A549 treated with ZK216348 at 1 μM for 4 hours (cell line): Measurements from ENCODE around the gene ABCF3. TPM values are rescaled to one million over a fixed set of nuclear protein-coding genes. Genes with fewer than 3 reads are reported as not detected.

ENCODE experiments used
- total RNA-seq: library from RNA; stranded (reverse); fragments of 200-300 nt; extraction: Qiagen RNA extraction; gene quantifications from 5 replicates; pipeline ENCODE4 v1.2.3, GENCODE V29; 2022; ENCODE audit warnings: low read depth

Gene ABCF3, protein sequence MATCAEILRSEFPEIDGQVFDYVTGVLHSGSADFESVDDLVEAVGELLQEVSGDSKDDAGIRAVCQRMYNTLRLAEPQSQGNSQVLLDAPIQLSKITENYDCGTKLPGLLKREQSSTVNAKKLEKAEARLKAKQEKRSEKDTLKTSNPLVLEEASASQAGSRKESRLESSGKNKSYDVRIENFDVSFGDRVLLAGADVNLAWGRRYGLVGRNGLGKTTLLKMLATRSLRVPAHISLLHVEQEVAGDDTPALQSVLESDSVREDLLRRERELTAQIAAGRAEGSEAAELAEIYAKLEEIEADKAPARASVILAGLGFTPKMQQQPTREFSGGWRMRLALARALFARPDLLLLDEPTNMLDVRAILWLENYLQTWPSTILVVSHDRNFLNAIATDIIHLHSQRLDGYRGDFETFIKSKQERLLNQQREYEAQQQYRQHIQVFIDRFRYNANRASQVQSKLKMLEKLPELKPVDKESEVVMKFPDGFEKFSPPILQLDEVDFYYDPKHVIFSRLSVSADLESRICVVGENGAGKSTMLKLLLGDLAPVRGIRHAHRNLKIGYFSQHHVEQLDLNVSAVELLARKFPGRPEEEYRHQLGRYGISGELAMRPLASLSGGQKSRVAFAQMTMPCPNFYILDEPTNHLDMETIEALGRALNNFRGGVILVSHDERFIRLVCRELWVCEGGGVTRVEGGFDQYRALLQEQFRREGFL
- total RNA-seq: 25.4 to 36.5 TPM (median 34.8 TPM) in 5 replicates

GRCh38 chr3:184186184-184186901 lies at the start of gene ABCF3:
TSS of gene ABCF3 (plus strand) at chr3:184186199. CDS start at chr3:184186208, 9 bp downstream.

DNA sequence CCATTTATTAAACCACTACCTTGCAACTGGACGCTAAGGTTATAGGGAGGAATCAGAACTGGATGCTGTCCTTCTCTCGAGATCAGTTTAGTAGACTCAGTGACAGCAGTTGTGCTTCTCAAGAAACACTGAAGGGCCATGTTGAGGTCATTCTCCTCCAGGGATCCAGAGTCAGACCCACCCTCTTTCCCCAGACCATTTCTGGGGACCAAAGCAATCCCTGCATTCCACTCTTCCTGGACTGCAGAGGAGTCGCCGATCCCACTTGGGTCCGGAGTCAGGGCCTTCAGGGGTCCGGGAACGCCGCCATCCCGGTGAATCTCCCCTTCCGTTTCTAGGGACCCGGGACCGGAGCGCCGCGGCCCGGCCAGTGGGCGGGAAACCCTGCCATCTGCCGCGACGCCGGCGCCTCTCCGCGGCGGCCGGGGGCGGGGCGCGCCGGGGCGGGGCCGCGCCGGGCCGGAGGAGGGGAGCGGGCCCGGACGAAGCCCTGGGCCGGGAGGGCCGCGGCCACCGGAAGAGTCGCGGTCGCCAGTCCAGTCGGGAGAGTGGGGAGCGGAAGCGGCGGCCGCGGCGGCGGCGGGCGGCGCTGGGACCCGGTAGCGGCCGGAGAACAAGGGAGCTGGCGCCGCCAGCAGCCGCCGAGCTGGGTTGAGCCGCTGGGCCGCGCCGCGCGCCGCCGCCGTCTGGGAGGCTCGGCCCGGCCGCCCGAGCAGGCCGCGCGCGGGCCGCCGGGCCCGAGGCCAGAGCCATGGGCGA lies 30.9 kb upstream of the ABCF3 start, which contains the start of gene DVL3:
DVL3 (plus strand) TSS at position 493 of the 759 bp plus-strand sequence; CDS start at position 752, 259 bp downstream.

GRCh38 chr3:184174646-184175492 lies 11.1 kb upstream of the ABCF3 start, which contains the start of gene AP2M1:
TSS of gene AP2M1 (plus strand) at chr3:184174855. CDS start at chr3:184176994, 2,139 bp downstream.

GRCh38 chr3:184229394-184230080 lies 43.5 kb downstream of the ABCF3 start, which contains the start of gene VWA5B2:
TSS of gene VWA5B2 (plus strand) at chr3:184229585. CDS start at chr3:184230529, 944 bp downstream.

Other genes starting within 250 kb of the ABCF3 start
- 10.4 to 17.4 TPM (median 15.3 TPM) in 5 replicates for gene ABCC5, start 168.3 kb upstream of the ABCF3 start, total RNA-seq
- not detected in 5 replicates for gene HTR3D, start 154.5 kb upstream of the ABCF3 start, total RNA-seq
- gene HTR3C, start 133.2 kb upstream of the ABCF3 start, total RNA-seq: not detected in 5 replicates
- gene HTR3E, start 89.1 kb upstream of the ABCF3 start, total RNA-seq: not detected in 5 replicates
- 25.0 to 31.5 TPM (median 29.3 TPM) in 5 replicates for gene EIF2B5, start 50.8 kb upstream of the ABCF3 start, total RNA-seq
- 14.9 to 30.4 TPM (median 26.5 TPM) in 5 replicates for gene DVL3, start 30.8 kb upstream of the ABCF3 start, total RNA-seq
- 286 to 326 TPM (median 314 TPM) in 5 replicates for gene AP2M1, start 11.3 kb upstream of the ABCF3 start, total RNA-seq
- 0.29 to 0.46 TPM (median 0.38 TPM) in 5 replicates for gene VWA5B2, start 43.4 kb downstream of the ABCF3 start, total RNA-seq
- gene ALG3, start 62.8 kb downstream of the ABCF3 start, total RNA-seq: 48.9 to 83.2 TPM (median 72.9 TPM) in 5 replicates
- gene EEF1AKMT4, start 63.5 kb downstream of the ABCF3 start, total RNA-seq: 8.0 to 13.2 TPM (median 11.0 TPM) in 5 replicates
- gene CAMK2N2, start 75.4 kb downstream of the ABCF3 start, total RNA-seq: 0.60 to 2.0 TPM (median 1.3 TPM) in 5 replicates
- gene ECE2, start 89.8 kb downstream of the ABCF3 start, total RNA-seq: not detected in 5 replicates
- gene PSMD2, start 113.0 kb downstream of the ABCF3 start, total RNA-seq: 294 to 424 TPM (median 309 TPM) in 5 replicates
- gene EIF4G1, start 128.4 kb downstream of the ABCF3 start, total RNA-seq: 221 to 295 TPM (median 267 TPM) in 5 replicates
- gene FAM131A, start 151.4 kb downstream of the ABCF3 start, total RNA-seq: 6.8 to 11.7 TPM (median 9.9 TPM) in 5 replicates
- gene CLCN2, start 175.4 kb downstream of the ABCF3 start, total RNA-seq: 4.0 to 6.1 TPM (median 5.5 TPM) in 5 replicates
- gene POLR2H, start 175.5 kb downstream of the ABCF3 start, total RNA-seq: 69.5 to 82.7 TPM (median 77.4 TPM) in 5 replicates
- gene THPO, start 192.0 kb downstream of the ABCF3 start, total RNA-seq: not detected in 5 replicates
- 0.07 to 0.42 TPM (median 0.15 TPM) in 5 replicates for gene CHRD, start 193.9 kb downstream of the ABCF3 start, total RNA-seq